ENCODE measurements around the gene GPR107. TPM values are rescaled to one million over a fixed set of nuclear protein-coding genes. Genes with fewer than 3 reads are reported as not detected.

The GPR107 gene
- total RNA-seq, 1 donor from 2014 or later = 21.1 TPM

DNA sequence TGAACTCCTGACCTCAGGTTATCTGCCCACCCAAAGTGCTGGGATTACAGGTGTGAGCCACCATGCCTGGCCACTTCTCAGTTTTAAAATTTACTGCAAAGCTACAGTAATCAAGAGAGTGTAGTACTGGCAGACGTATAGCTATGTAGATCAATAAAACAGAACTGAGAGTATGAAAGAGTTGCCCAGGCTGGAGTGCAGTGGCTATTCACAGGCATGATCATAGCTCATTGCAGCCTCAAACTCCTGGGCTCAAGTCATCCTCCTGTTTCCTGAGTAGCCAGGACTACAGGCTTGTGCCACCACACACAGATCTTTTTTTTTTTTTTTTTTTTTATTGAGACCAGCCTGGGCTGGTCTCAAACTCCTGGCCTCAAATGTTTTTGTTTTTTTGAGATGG is 92.0 kb downstream of the GPR107 start:
- no peak for DNase-seq
- intact Hi-C loops (cut with micrococcal nuclease) = no loop called here
- ATAC-seq = no peak

GRCh38 chr9:130147198-130147597 is 93.5 kb downstream of the GPR107 start:
- intact Hi-C loops (cut with micrococcal nuclease) = no loop called here
- DNase-seq (no peak), ATAC-seq (no peak)

DNA sequence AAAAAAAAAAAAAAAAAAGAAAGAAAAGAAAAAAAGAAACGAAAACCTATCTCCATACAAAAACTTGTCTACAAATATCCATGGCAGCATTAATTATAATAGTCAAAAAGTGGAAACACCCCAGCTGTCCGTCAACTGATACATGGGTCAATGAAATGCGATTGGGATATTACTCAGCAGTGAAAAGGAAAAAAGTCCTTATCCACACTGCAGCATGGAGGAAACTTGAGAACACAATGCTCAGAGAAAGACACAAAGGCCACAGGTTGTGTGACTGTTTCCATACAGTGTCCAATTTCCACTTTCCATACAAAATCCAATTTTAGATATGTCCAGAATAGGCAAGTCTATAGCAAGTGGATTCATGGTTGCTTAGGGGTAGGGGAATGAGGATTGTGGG is 94.2 kb downstream of the GPR107 start:
- intact Hi-C loops (cut with micrococcal nuclease) = no loop called here

GRCh38 chr9:130149031-130149430 is 95.3 kb downstream of the GPR107 start:
- DNase-seq (no peak), ATAC-seq (no peak)
- intact Hi-C loops (cut with micrococcal nuclease) = no loop called here

More for the DNA sequence above, 94.2 kb downstream of the GPR107 start:
- no peak for DNase-seq
- ATAC-seq = no peak

DNA sequence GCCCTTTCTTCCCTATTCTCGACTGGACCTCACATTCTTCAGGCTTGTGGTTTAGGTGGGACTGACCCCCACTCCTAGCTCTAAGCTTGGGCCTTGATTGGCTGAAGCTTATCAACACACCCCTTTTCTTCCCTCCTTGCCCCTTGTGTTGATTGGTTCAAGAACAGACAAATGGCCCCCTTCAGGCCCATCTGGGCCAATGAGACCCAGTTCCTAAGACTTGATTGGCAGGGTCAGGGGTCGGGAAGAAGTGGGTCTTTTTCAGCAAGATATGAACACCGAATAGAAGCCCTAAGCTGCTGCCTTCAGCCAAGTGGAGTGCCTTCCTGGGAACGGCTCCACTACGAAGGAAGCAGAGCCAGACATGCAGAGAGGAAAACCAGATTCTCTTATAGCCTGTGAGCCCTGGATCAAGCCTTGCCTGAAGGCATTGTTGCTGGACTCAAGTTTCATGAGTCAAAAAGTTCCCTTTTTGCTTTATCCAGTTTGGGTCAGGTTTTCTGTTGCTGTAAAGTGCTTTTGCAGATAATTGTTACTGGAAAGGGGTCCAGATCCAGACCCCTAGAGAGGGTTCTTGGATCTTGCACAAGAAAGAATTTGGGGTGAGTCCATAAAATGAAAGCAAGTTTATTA is 96.1 kb downstream of the GPR107 start:
- DNase-seq (no peak), ATAC-seq (no peak)
- intact Hi-C loops (cut with micrococcal nuclease) = no loop called here

GRCh38 chr9:130150779-130151382 is 97.2 kb downstream of the GPR107 start:
- DNase-seq = peak; percentile 3
- intact Hi-C loops (cut with micrococcal nuclease) = no loop called here
- ATAC-seq = no peak

DNA sequence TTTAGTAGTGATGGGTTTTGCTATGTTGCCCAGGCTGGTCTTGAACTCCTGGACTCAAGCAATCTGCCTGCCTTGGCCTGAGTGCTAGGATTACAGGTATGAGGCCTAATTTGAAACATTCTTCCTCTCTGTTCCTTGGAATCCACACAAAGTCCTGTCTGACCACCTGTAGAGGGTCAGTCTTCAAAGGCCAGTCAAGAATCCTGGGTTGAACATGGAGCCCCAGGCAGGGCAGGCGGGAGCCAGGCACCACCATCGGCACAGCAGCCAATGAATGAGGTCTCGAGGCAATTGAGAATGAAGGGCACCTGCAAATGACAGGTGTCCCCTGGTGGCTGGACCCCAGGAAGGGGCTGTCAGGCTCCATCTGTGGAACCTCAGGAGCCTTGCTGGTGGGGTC is 101.1 kb downstream of the GPR107 start:
- ATAC-seq (no peak), DNase-seq (no peak)
- intact Hi-C loops (cut with micrococcal nuclease) = no loop called here

- DNase-seq (no peak), ATAC-seq (no peak)
- intact Hi-C loops (cut with micrococcal nuclease) = no loop called here
These were observed 101.9 kb downstream of the GPR107 start for GRCh38 chr9:130155647-130156046.

- DNase-seq (no peak), ATAC-seq (peak; percentile 49)
- intact Hi-C loops (cut with micrococcal nuclease) = no loop called here
These were observed 103.0 kb downstream of the GPR107 start for GRCh38 chr9:130156672-130157071.

- no peak for ATAC-seq
- no peak for DNase-seq
- intact Hi-C loops (cut with micrococcal nuclease) = no loop called here
These were observed 103.4 kb downstream of the GPR107 start for GRCh38 chr9:130157079-130157478.

DNA sequence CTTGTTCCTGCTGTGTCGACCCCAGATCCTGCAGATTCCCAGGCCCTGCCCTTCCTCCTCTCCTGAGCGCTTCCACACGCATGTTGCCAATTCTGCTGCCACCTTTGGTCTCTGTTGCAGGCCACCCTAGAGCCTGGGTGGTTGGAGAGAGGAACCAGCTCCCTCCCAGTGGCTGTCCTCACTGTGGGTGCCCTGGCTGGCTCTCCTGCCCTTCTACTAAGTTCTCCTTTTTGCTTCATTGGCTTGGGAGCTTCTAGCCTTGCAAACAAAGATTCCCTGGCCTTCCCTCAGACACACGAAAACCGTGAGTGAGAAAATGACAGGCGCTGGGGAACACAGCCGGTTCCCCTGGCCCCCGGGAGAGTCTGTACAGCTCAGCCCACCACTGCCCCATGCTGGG is 104.3 kb downstream of the GPR107 start:
- intact Hi-C loops (cut with micrococcal nuclease) = no loop called here
- DNase-seq (no peak), ATAC-seq (no peak)

DNA sequence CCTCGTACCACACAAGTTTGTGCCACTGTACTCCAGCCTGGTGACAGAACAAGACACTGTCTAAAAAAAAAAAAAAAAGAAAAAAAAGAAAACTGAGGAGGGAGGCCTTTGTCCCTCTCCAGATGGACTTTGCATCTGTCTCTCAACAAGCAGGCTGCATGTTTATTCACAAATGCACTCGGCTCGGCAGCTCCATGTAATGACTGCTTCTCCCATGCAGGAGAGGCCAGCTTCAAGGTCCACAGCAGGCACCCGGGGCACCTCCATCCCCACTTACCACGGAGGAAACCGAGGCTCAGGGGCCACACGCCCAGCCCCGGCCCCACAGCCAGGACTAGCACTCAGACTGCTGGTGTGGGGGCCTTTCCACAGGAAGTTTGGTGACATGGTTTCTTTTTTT is 105.4 kb downstream of the GPR107 start:
- no peak for DNase-seq
- intact Hi-C loops (cut with micrococcal nuclease) = no loop called here

DNA sequence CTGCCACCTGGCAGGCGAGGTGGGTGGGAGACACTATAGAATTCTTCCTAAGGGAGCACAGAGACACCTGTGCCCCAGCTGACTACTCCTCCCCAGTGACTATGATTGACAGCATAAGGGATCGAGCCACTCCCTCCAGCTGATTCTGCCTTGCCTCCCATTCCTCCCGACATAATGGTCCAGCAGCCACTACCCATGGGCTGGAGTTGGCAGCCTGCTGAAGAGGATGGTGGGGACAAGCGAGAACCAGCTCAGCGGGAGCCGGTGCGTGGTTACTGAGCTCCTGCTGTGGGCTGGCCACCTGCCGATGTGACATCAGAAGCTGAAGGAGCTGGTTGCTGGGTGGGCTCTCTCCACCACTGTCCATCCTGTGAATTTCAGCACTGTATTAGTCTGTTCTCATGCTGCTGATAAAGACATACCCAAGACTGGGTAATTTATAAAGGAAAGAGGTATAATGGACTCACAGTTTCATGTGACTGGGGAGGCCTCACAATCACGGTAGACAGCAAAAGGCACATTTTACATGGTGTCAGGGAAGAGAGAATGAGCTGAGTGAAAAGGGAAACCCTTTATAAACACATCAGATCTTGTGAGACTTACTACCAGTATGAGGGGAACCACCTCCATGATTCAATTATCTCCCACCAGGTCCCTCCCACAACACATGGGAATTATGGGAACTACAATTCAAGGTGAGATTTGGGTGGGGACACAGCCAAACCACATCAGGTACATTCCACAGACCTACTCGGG is 106.4 kb downstream of the GPR107 start:
- intact Hi-C loops (cut with micrococcal nuclease) = no loop called here
- ATAC-seq = no peak

More for the DNA sequence above, 105.4 kb downstream of the GPR107 start:
- ATAC-seq = no peak

GRCh38 chr9:130160862-130161470 is 107.3 kb downstream of the GPR107 start:
- no peak for ATAC-seq
- no peak for DNase-seq
- intact Hi-C loops (cut with micrococcal nuclease) = no loop called here

More for the DNA sequence above, 106.4 kb downstream of the GPR107 start:
- no peak for DNase-seq

DNA sequence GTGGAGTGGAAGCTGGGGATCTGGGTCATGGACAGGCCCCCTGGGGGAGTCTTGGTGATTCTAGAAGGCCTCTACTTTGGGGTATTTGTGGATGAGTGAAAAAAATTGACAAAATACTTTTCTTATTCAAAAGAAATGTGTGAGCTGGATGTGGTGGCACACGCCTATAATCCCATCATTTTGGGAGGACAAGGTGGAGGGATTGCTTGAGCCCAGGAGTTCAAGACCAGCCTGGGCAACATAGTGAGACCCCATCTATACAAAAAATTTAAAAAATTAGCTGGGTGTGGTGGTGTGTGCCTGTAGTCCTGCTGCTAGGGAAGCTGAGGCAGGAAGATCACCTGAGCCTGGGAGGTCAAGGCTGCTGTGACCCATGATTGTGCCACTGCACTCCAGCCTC is 111.9 kb downstream of the GPR107 start:
- intact Hi-C loops (cut with micrococcal nuclease) = no loop called here
- ATAC-seq (no peak), DNase-seq (no peak)

GRCh38 chr9:130166399-130166798 is 112.7 kb downstream of the GPR107 start:
- DNase-seq (no peak), ATAC-seq (no peak)
- intact Hi-C loops (cut with micrococcal nuclease) = no loop called here

DNA sequence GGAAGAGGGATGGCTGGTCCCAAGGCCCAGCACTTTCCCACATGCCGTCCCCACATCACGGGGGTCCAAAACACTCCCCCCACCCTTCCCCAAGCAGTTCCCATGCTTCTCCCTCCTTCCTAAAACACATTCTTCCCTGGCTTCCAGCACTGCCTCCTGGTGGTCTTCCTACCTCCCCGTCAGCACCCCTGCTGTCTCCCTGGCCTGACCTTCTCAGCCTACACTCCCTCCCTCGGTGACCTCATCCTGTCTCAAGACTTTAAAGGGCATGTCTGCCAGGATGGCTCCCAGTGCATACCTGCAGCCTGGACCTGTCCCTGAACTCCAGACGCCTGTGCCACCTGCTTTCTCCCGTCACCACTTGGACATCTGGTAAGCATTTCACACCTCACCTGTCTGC is 114.2 kb downstream of the GPR107 start:
- no peak for ATAC-seq
- intact Hi-C loops (cut with micrococcal nuclease) = no loop called here
- DNase-seq = no peak

DNA sequence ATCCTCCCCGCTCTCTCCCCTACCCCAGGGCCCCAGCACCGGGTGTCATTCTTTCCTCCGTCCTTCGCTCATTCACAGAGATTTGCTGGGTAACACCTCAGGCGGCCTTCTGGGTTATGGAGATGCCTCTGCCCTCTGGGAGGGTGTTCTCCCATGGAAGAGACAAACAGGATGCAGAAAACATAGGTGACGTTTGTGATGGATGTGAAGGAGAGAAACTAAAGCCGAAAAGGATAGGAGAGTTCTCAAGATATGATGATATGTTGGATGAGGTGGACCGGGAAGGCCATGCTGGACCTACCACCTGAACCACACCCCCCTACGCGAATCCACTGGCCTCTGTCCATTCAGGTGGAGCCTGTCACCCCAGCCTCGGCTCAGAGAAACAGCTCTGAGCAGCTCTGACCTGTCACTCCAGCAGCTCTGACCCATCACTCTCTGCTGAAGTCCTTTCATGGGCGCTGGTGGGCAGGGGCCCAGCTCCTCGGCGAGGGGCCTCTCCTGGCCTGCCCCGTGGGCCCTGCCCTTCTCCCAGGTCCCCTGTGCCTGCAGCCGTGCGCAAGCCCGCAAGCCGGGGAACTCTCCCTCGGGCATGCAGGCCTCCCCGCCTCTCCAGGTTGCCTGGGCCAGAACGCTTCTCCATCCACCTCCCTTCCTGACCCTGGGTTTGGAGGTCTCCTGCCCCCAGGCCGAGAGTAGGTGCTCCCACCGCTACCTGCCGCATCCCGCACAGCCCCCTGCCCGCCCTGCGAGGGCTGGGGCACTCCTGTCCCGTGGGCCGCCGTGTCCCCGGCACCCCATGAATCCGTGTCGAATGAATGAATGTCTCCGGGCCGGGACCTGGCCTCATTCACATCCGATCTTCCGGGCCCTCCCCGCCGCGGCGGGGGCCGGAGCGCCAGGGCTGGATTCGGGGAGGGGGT is 117.8 kb downstream of the GPR107 start:
- intact Hi-C loops (cut with micrococcal nuclease) = no loop called here
- ATAC-seq (no peak), DNase-seq (no peak)

- intact Hi-C loops (cut with micrococcal nuclease) = no loop called here
- ATAC-seq = peak; percentile 97
- peak; percentile 88 for DNase-seq
These were observed 118.6 kb downstream of the GPR107 start, which contains the start of gene NCS1 for GRCh38 chr9:130172161-130172857. NCS1 (plus strand) TSS chr9:130172404; CDS start chr9:130172664, 260 bp downstream.

Data from left ventricle myocardium superior (tissue), 1 donor.